ENCODE data around the gene SELENOH.

The SELENOH gene

DNA sequence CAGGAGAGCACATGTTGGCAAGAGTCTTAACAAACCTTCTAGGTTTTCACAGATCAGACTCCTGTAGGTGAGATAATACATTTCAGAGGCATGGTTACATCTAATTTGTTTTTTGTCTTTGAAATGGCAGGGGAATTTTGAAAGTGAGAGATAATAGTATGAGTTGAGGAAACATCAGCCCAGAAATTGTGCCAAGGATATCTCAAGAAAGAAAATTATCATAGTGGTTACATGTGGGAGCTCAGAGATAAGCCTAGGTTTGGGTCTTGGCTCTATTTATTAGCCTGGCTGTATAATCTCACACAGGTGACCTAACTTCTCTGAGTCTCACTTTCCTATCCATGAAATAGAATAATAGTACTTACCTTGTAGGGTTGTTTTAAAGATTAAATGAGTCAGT, 9.9 kb downstream of the SELENOH start:
- no peak for ATAC-seq

DNA sequence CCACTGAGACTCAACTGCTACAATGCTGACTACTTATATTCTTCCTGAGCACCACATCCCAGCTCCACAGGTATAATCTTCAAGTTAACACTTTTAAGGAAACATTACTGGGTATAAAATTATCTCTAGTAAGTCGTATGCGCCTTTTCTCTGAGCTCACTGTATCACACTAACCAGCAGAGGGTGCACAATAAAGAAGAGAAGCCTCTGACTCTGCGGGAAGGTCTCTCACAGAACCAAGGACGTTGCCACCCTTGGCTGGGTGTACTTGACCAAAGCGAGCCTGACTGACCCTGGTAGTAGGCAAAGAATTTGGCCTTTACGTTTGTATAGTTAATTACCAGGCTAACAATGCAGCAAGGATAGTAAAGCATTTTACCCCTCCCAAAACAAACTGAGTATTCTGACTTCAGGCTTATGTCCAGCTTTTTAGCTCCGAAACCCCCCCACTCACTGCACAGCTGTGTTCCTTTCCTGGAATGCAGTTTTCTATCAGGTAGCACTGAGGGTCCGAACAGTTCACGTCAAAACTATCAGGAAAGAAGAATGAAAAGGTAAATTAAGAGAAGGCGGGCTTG, 10.5 kb downstream of the SELENOH start, which contains the start of gene BTBD18:
TSS of gene BTBD18 (minus strand) at position 144 of the 578 bp plus-strand sequence. CDS start 631 bp downstream, outside the sequence.
- no peak for ATAC-seq

DNA sequence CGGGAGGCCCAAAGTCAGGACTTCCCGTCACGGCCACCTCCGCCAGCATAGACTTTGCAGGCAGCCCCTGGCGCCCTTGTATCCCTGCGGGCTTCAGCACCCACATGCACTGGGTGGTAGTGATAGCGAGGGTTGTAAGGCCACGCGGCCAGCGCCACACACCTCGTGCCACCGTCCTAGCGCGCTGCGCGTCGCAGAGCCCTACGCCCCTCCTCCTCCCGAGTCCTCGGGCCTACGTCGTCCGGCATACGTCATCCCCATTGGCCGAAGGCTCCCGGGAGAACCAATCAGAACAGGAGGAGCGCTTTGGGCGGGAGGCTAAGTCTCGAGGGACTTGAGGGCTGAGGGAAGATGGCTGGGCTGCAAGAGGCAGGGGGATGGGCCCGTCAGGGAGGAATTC, 11.7 kb downstream of the SELENOH start:
- no peak for ATAC-seq

DNA sequence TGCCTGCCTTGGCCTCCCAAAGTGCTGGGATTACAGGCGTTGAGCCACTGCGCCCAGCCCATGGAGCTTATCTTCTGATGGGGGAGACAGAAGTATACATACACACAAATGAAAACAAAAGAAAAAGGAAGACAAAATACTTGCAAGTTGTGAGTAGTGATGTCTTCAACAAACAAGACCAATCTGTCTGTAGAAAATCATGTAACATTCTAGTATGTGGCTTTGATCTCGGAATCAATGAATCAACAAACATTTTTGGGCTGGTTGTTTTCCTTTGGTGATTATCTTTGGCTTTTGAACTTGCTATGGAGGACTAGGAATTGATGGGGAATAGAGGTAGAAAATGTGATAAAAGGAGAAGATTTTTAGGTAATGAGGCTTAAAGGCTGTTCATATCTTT, 16.9 kb downstream of the SELENOH start:
- ATAC-seq, result no peak

DNA sequence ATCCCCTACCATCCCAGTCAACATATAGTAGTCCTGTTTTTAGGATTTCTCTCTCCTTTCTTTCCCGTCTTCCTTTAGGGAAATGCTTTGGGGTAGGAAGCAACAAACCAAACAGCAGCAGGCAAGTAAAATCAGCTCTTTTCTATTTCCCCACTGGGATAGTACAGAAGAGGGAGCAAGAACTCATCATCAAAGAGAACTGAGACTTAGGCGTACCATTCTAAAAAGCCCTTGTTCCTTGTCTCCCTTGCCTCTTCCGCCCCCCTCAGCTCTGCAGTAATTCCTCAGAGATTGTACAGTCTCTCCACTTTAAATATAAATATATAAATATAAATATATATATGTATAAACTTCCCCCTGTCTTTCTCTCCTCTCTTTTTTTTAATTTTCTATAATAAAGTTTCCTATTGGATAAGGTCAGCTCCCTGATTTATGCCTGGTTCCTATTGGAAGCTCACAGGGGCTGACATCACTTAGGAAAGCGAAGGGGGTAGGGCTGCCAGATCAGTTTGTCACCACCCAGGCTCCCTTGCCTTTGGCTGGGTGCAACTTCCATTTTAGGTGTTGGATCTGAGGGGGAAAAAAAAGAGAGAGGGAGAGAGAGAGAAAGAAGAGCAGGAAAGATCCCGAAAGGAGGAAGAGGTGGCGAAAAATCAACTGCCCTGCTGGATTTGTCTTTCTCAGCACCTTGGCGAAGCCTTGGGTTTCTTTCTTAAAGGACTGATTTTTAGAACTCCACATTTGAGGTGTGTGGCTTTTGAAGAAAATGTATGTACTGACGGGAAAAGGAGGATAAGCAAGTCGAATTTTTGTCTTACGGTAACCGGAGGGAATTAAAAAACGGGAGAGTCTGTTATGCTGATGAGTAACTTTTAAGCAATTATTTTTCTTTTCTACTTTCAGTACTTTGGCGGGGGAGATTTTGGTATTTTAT, 20.3 kb downstream of the SELENOH start, which contains the start of gene CTNND1:
TSS of gene CTNND1 (plus strand) at position 502 of the 934 bp plus-strand sequence. CDS start 29,677 bp downstream, outside the sequence.
- ATAC-seq, result no peak

DNA sequence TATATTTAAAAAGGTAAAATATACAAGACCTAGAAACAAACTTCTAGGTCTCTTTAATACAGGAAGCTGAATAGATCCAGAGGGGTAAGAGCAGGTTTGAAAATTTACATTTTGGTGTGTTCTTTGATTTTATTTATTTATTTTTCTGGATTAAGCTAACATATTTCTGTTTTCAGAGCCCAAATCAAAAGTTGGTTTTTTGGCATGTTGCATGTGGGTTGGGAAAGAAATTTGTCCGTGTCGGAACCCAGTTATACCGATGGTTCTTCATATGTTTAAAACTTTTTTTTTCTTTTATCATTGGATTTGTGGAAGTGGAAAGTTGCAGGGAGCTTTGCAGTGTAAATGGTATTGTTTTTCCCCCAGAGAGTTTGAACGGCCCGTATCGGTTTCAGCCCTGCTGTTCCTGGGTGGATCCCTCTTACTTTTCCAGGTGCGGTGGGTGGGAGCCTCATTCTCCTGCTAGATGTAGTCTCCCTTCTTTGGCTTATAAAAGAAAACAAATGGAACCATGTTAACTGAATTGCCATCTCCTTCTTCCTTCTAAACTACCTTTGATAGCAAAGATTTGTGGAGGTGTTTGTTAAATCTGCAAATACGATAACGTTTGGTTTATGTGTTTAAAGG, 21.1 kb downstream of the SELENOH start:
- no peak for ATAC-seq

DNA sequence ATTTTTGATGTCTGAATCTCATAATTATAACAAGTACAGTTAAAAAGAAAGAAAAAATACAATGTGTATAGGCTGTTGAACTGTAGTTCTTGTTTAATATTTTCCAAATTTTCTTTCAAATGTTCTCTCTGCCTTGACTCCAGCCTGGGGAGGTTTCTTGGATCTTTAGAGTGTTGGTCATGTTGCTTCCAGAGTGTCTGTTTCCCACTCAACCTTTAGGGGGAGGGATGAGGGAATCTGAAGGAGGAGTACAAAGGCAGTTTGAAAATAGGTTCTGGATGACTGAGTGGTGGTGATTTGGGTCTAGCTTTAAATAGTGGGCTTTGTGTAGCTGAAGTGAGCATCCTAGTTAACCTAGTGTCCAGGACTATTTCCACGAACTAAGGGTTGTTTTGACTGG, 22.3 kb downstream of the SELENOH start:
- no peak for ATAC-seq

DNA sequence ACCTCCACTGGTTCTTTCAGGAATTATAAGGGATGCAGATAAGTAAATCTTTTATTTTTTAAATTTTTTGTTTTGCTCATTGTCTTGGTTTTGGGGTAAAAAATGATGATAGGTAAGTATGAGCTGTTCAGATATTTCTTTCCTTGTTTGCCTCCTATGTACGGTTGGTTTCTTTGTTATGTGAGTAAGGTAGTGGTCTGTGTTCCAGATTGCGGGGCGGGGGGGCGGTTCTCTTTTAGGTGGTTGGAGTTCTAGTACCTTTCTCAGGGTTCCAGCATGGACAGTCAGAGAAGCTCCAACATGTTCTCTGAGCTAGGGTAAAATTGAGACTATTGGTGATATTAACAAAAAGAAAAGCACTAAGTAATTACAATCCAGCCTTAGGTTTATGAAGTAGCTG, 22.7 kb downstream of the SELENOH start:
- no peak for ATAC-seq

DNA sequence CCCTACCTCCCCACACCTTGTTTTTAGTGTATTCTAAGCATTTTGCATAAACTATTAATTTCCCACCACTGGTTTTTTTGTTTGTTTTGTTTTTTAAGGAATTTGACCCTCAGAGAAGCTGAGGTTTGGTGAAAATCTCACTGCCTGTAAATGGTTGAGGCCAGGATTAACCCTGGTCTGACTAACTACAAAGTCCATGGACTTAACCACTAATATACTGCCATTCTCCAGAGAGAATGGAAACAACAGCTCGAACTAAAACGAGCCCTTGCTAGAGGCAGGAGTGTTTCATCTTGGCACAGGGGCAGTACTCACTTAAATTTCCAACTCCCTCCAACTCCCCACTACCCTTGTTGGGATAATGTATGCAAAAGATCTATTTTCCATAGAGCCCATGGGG, 23.3 kb downstream of the SELENOH start:
- ATAC-seq, result no peak

DNA sequence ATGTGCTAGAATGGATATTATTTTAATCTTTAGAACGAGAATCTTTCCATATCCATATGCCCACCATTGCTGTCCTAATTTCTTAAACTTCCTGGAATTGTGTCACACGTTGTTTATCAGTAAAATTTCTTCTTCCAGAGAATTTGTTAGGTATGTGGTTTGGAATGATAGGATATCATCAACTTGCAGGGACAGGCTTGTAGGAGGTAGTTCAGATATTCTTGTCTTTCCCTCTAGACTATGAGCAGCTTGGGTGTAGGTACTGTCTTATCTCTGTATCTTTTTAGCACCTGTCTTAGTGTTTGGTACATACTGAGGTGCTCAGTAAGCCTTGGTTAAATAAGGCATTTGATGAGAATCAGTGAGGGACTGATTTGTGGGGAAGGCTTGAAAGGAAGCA, 23.7 kb downstream of the SELENOH start:
- ATAC-seq, result no peak

DNA sequence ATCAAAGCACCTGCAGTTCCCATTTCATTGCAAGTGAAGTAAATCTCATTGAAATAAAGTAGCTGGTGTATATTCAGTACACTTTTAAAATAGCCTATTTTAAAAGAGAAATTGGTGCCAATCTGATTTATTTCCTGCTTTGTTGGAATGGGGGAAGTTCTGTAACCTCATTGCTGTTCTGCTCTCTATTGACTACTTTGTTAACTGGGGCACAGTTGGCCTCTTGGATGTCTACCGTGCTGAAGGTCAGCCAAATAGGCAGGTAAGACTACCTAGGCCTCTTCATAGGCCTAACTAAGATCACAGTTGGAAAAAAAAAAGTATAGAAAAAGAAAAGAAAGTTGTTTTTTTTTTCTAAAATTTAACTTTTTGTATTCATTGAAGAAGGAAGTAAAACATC, 29.5 kb downstream of the SELENOH start:
- no peak for ATAC-seq

DNA sequence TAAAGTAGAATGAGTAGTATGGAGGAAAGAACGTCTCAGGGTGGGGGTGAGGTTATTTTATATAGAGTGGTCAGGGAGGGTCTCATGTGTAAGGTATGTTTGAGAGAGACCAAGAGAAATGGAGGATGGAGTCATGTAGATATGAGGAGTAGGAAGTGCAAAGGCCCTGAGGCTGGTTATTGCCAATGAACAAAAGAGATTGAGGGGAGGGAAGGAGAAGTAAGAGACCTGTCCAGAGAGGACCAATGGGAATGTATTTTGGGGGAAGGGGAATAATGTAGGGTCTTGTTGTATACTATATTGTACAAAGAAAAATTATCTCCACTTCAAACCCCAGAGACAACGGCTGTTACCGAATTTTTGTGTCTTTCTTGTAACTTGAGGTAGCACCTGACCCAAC, 30.1 kb downstream of the SELENOH start:
- no peak for ATAC-seq

DNA sequence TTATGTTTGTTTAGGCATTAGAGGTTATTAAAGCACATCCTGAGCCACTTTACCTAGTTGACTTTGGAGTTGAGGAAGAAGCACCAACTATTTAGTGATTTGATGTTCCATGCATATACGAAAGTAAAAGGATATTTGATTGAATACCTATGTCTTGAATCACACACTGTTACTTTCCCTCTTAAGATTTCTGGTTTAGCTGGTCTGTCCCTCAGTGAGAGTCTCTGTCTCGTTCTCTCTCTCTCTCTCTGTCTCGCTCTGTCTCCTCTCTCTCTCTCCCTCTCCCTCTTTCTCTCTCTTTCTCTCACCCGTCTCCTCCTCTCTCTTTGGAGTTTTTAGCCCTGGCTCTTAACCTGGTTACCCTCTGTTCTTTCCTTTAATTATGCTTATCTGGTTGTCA, 31.3 kb downstream of the SELENOH start:
- ATAC-seq, result no peak

DNA sequence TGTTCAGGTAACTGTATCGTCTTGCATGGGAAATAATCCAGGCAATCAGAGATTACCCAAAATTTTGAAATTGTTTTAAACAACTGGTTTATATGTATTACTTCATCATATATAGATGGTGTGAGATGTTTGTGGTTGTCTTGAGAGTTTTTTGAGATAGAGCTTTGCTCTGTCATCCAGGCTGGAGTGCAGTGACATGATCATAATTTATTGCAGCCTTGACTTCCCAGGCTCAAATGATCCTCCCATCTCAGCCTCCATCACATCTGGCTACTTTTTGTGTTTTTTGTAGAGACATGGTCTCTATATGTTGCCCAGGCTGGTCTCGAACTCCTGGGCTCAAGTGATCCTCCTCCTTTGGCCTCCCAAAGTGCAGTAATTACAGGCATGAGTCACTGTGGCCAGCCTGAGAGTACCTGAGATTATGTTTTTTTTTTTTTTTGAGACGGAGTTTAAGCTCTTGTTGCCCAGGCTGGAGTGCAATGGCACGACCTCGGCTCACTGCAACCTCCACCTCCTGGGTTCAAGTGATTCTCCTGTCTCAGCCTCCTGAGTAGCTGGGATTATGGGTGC, 31.8 kb downstream of the SELENOH start:
- ATAC-seq, result no peak

DNA sequence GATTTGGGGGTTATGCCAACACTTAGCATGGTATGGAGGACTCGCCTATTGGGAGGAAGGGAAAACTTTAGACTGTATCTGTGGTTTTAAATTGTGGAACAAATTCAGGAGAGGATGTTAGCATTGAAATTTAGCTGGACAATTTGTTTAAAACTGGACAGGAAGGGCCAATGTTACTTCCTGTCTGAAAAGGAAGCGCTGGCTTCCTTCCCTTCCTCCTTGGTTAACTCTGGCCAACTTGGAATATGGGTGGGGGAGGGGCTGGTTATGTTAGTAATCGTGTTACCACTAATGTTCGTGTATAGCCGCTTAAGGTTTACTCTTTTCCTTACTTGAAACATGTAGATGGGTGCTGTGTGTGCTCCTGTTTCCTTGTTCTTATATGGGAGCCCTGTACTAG, 34.2 kb downstream of the SELENOH start:
- no peak for ATAC-seq

DNA sequence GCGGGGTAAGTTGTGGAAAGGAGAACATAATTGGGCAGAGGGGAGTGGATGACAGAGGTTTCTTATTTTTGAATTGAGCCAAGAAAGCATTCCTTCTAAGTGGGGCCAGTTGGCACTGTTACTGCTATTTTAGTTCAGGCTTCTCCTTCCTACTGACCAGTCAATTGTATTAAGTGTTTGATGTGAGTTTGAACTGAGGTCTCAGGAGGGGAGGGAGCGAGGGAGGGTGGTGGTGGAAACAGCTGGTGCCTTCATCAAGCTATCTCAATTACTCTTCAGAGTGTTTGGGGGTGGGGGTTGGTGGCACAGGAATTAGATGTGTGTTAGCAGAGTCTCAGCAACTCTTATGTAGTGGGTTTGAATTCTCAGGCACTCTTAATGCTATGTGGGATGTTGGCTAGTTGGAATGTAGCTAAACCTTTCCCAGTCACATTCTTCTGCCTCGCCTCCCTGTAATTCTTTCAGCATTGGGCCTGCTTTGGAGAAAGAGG, 34.8 kb downstream of the SELENOH start:
- no peak for ATAC-seq

DNA sequence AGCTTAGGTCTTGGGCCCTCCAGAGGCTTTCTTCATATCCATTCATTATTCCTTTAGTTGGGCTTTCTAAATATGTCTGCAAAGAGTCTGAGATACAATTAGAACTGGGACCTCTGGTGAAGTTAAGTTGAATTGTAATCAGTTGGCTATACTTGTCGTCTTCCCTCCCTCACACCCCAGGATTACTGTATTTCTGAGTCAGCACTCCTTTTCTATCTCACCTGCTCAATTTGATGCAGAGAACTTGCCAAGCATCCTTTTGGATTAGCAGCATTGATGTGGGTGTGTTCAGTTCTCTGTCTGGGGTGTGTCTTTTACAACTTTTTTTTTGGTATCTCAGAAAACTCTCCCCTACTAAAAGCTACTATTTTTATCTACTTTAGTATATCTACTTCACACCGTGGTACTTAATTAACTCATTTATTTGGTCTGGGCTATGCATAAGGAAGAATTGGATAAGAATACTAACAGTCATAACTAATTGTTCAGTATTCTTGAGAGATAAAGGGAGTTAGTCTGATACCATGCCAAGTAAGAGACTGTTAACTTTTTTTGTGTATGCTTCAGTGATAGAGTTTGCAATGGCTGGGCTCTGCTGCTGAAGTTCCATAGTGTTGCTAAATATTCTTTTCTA, 35.4 kb downstream of the SELENOH start:
- ATAC-seq, result no peak

DNA sequence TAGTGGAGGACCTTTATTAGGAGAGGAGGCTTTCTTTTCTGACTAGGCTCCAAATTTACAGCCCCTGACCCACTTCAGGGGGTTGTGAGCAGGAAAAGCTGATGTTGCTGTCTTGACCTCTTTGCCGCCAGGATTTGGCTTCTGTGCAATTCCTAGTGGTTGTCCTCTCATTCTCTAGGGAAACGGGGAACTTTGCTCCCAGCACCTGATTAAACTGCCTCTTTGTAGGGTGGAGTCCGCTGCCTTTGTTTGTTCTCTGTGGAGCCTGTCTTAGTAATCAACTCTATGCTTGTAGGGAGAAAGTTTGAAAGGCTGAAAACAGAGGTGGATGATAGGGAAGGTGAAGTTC, 36.7 kb downstream of the SELENOH start:
- ATAC-seq, result no peak

DNA sequence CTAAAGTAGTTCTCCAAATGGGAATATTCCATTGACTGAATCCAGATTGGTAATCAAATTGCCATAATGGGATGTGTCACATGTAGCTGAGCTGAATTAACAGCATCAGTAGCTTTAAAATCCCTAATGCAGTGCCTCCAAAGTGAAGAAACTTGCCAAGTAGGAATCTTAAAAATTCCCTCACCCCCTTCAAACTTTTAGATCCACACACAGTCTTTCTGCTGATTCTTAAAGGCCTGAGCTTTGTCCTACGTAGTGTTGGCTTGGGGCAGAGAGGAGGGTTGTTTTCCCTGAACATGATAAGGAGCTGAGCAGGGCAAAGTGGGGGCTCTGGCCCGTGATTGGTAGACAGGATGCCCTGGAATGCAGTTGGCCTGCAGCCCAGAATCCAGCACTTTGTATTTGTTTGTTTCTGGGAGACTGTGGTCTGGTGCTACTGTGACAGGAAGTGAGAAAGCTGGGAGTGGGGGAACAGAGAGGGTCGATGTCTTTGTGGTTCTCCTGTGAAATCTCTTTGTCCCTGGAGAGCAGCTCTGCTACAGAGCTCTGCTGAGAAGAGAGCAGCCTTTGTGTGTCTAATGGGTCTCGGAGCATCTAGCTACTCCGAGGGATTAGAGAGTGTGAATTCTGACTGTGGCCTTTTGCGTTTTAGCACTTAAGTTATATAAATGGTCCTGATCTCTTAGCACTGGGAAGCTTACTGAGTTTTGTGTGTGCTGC, 37.2 kb downstream of the SELENOH start:
- ATAC-seq, result no peak

DNA sequence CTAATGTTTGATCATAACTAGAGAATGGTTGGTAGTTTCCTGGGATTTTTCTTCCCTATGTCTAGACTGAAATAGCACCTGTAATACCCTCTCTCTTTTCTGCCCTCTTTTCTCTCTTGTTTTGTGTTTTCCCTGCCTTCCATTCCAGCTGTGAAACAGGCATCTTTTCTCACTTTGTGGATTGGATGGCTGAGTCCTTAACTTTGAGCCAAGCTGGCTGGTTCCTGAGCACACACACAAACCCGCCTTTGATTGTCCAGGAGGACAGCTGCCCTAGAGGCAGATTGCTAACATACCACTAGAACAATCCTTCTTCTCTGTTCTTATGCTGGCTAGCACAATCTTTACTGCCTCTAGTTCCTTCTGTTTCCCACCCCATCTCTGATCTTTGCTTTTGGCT, 38.0 kb downstream of the SELENOH start:
- ATAC-seq, result no peak

DNA sequence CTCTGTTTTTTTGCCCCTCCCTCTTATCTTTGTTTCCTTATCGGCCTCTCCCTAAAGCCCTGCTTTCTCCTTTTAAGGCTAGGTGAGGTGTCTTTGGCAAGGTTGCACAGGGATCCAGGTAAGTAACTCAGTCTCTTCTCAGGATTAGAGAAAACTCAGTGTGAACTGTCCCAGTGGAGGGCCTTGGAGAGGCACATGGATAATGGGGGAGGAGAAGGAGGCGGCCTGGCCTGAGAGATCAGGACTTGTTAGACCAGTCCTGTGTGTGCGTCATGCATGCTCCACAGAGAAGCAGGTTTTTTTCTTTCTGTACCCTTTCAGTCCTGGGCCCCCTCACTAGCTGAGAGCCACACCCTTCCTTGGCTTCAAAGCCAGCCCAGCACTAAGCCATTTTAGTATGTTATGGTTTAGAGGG, 40.2 kb downstream of the SELENOH start:
- ATAC-seq, result no peak

DNA sequence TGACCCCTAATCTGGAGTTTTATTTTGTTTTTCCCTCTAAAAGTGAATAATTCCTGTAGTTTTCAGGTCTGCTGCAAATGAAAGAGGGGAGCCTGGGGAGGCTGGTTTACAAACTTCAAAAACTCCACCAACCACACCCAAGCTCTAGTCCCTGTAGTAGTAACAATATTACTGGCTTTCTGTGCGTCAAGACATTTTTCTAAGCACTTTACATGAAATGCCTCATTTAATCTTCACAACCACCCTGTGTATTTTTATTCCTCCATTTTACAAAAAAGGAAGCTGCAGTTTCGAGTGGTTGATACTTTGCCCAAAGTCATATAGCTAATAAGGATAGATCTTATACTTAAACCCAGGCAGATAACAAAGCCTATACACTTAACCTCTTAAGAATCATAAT, 43.8 kb downstream of the SELENOH start:
- no peak for ATAC-seq

Measured in activated CD4-positive, CD25-positive, alpha-beta regulatory T cell treated with anti-CD3 and anti-CD28 coated beads, Interleukin-2, amount 50 U/mL, for 24 hours (primary cell).